ENCODE results near the gene KLHL21.
A peak's percentile ranks its signal among the peaks of the same experiment; 100 is the strongest.
"Not testable (repeated sequence)": the region's sequence is repeated elsewhere in the genome, so short reads cannot be mapped to it uniquely, and the experiment has no call there.

The KLHL21 gene

DNA sequence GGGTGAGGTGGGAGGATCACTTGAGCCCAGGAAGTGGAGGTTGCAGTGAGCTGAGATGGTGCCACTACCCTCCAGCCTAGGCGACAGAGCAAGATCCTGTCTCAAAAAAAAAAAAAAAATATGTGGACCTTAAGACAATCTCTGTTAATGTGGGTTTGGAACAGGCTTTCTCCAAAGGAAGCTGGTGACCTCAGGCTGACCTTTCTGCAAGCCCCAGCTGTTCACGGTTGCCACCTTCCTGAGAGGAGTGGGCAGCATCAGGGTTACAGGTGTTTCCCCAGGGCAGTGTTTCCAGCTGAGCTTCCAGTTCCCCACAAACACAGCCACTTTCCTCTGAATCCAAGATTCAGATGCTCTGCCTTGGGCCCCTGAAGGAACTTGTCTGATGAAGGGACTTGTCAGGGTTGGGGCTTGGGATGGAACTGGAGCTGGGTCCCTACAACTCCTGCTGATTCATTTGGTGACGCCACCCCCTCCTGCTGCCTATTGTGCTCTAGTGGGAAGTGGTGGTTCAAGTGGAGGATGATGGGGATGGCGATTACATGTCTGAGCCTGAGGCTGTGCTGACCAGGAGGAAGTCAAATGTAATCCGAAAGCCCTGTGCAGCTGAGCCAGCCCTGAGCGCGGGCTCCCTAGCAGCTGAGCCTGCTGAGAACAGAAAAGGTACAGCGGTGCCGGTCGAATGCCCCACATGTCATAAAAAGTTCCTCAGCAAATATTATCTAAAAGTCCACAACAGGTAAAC lies 20.9 kb downstream of the KLHL21 start:
- no peak for DNase-seq

DNA sequence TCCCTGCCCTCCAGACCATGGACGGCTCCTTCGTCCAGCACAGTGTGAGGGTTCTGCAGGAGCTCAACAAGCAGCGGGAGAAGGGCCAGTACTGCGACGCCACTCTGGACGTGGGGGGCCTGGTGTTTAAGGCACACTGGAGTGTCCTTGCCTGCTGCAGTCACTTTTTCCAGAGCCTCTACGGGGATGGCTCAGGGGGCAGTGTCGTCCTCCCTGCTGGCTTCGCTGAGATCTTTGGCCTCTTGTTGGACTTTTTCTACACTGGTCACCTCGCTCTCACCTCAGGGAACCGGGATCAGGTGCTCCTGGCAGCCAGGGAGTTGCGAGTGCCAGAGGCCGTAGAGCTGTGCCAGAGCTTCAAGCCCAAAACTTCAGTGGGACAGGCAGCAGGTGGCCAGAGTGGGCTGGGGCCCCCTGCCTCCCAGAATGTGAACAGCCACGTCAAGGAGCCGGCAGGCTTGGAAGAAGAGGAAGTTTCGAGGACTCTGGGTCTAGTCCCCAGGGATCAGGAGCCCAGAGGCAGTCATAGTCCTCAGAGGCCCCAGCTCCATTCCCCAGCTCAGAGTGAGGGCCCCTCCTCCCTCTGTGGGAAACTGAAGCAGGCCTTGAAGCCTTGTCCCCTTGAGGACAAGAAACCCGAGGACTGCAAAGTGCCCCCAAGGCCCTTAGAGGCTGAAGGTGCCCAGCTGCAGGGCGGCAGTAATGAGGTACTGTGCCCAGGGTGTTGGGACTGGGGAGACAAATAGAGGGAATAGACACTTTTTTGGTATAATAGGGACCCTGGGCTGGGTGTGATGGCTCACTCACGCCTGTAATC lies 21.9 kb downstream of the KLHL21 start:
- DNase-seq, result no peak

DNA sequence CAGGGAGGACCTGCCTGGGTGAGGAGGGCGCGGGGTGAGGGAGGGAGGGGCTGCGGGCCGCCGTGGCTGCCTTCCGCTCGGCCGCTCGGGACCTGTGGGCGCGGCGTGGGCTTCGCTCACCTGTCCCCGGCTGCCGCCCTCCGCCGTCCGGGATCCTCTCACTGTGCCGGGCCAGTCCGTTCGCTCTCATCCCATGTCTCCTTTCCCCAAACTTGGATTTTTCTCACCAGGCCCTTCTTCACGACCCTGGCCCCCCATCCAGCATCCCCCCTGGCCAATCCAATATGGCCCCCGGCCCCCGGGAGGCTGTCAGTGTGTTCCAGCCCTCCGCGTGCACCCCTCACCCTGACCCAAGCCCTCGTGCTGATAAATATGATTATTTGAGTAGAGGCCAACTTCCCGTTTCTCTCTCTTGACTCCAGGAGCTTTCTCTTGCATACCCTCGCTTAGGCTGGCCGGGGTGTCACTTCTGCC lies 22.5 kb downstream of the KLHL21 start:
- no peak for DNase-seq

DNA sequence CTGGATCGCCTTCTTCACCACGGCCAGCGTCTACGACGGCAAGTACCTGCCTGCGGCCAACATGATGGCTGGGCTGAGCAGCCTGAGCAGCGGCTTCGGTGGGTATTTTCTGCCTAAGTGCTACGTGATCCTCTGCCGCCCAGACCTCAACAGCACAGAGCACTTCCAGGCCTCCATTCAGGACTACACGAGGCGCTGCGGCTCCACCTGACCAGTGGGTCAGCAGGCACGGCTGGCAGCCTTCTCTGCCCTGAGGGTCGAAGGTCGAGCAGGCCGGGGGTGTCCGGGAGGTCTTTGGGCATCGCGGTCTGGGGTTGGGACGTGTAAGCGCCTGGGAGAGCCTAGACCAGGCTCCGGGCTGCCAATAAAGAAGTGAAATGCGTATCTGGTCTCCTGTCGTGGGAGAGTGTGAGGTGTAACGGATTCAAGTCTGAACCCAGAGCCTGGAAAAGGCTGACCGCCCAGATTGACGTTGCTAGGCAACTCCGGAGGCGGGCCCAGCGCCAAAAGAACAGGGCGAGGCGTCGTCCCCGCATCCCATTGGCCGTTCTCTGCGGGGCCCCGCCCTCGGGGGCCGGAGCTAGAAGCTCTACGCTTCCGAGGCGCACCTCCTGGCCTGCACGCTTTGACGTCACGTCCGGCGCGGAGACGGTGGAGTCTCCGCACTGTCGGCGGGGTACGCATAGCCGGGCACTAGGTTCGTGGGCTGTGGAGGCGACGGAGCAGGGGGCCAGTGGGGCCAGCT lies 23.1 kb downstream of the KLHL21 start, which contains the start of gene ZBTB48:
Gene ZBTB48, plus strand, starts transcription at position 621 of the 745 bp plus-strand sequence. CDS start 616 bp downstream, outside the sequence.
- peak; percentile 97 for DNase-seq

DNA sequence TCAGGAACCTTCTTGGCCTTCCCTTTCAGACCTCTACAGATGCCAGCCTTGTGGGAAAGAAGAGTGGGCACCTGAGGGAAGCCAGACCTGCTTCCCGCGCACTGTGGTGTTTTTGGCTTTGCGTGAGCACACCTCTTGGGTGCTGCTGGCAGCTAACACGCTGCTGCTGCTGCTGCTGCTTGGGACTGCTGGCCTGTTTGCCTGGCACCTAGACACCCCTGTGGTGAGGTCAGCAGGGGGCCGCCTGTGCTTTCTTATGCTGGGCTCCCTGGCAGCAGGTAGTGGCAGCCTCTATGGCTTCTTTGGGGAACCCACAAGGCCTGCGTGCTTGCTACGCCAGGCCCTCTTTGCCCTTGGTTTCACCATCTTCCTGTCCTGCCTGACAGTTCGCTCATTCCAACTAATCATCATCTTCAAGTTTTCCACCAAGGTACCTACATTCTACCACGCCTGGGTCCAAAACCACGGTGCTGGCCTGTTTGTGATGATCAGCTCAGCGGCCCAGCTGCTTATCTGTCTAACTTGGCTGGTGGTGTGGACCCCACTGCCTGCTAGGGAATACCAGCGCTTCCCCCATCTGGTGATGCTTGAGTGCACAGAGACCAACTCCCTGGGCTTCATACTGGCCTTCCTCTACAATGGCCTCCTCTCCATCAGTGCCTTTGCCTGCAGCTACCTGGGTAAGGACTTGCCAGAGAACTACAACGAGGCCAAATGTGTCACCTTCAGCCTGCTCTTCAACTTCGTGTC lies 23.9 kb downstream of the KLHL21 start:
- DNase-seq, result peak; percentile 7

DNA sequence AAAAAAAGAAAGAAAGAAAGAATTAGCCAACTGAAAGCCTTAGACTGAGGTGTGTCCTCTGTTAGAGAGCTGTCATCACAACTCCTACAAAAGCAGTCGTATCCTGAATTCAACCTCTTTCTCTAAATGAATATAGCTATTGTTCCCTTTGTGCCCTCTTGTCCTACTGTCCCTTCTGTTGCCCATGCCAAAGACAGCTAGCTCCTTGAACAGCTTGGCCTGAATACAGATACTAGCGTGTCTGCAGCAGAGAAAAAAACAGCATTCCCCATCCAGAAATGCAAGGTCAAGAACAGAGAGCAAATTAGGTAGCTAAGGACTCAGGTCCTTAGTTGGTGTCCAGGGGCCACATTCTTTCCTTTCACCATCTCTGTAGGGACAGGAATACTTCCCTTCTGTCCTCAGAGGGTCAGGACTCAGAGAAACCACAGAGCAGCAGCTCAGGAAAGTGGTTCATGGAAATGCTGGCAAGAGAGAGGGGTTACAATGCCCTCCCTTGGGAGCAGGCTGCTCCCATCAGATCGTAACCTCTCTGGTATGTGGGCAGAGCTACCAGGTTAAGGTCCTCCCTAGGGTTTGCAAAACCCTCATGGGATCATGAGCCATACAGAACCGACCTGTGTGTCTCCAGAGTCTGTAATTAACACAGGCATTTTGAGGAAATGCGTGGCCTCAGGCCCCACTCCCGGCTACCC lies 24.7 kb downstream of the KLHL21 start:
- DNase-seq, result no peak

DNA sequence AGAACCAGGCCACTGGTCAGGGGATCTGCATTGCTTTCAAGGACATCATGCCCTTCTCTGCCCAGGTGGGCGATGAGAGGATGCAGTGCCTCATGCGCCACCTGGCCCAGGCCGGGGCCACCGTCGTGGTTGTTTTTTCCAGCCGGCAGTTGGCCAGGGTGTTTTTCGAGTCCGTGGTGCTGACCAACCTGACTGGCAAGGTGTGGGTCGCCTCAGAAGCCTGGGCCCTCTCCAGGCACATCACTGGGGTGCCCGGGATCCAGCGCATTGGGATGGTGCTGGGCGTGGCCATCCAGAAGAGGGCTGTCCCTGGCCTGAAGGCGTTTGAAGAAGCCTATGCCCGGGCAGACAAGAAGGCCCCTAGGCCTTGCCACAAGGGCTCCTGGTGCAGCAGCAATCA lies 27.9 kb downstream of the KLHL21 start:
- no peak for DNase-seq

DNA sequence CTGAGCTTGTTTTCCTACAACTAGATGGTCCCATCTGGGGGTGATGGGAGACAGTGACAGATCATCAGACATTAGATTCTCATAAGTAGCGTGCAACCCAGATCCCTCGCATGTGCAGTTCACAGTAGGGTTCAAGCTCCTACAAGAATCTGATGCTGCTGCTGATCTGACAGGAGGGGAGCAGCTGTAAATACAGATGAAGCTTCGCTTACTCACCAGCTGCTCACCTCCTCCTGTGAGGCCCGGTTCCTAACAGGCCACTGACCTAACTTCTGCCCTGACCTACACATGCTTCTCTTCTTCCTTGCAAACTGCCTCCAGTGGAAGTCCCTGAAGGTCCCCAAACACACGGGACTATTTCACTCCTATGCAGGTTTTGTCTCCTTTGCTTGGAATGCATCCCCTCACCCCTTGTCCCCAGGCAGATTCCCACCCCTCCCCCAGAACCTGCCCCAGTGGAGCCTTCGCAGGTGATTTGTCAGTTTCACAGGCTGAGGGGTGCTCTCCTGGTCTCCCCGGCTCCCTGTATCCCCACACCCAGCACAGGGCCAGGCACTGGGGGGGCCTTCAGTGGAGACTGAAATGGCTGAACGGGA lies 28.5 kb downstream of the KLHL21 start:
- DNase-seq, result no peak

DNA sequence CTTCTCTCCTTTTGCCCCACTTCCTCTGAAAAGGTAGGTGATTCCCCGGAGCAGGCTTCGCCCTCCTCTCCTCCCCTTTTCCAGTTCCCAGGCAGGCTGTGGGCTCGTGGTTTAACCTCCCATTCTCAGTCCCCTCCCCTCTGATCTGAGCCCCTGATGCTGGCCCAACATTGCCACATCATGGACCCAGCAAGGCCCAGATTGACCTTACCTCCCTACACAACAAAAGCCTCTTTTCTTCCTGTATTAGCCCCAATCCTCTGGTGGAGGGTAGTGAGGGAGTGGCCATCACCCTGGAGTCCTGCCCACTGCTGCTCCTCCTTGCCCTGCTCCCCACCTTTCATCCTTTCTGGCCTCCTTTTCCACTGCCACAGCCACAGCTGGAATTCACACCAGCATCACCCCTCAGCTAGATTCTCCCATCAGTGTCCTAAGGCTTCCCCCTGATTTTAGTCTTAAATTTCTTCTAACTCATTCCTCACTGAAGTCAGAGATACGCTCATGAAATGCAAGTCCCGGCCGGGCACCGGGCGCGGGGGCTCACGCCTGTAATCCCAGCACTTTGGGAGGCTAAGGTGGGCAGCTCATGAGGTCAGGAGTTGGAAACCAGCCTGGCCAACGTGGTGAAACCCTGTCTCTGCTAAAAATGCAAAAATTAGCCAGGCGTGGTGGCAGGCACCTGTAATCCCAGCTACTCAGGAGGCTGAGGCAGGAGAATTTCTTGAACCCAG lies 29.9 kb downstream of the KLHL21 start:
- no peak for DNase-seq

DNA sequence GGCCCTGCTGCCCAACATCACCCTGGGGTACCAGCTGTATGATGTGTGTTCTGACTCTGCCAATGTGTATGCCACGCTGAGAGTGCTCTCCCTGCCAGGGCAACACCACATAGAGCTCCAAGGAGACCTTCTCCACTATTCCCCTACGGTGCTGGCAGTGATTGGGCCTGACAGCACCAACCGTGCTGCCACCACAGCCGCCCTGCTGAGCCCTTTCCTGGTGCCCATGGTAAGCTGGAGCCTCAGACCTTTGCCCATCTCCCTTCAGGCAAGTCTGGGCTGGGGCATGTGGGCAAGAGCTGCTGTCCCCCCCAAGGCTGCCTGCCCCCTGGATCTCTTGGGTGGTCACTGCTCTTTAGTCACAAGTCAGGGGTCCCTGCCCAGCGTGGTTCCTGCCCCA lies 31.7 kb downstream of the KLHL21 start:
- DNase-seq, result no peak

DNA sequence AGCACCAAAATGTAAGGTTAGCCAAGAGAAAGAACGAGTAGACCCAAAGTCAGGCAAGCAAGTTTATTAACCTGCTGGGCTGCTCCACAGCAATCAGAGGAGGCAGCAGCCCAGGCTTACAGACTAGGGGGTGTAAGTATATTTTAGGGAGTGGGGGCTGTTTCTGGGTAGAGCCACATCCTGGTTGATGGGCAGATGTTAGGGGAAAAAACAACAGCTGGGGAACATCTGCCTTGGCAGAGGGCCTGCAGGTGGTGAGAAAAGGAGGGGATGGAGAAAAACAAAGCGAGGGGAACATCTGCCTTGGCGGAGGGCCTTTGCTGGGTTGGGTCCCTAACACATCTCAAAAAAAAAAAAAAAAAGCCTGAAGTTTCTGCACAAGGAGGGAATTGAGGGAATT lies 32.6 kb downstream of the KLHL21 start:
- DNase-seq, result no peak

DNA sequence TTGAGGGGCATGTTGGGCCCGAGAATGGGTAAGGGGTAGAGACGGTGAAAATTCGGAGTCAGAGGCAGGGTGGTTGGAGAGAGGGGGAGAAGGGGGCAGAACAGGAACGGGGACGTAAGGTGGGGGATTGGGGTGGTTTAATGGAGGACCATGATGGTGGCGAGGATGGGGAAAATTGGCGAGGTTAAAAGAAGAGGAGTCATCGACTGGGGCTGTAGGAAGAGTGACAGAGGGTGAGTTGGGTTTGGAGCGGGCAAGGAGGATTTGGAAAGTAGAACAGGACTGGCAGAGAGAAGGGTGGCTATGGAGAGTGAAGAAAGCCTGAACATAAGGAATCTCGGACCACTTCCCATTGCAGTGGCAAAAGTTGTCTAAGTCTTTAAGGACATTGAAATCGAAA lies 33.6 kb downstream of the KLHL21 start:
- DNase-seq, result no peak

DNA sequence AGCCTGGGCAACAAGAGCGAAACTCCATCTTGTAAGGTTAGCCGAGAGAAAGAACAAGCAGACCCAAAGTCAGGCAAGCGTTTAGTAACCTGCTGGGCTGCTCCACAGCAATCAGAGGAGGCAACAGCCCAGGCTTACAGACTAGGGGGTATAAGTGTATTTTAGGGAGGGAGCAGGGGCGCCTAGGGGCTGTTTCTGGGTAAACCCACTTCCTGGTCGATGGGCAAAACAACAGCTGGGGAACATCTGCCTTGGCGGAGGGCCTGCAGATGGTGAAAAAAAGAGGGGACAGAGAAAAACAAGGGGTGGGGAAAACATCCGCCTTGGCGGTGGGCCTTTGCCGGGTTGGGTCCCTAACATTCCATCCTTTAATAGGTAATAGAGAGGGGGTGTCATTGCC lies 42.4 kb downstream of the KLHL21 start:
- no peak for DNase-seq

DNA sequence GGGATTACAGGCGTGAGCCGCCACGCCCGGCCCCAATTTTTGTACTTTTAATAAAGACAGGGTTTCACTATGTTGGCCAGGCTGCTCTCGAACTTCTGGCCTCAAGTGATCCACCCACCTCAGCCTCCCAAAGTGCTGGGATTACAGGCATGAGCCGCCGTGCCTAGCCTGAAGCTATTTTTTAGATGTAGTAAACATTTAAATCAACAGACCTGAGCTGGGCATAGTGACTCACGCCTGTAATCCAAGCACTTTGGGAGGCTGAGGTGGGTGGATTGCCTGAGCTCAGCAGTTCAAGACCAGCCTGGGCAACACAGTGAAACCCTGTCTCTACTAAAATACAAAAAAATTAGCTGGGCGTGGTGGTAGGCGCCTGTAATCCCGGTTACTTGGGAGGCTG lies 43.5 kb downstream of the KLHL21 start:
- not testable (repeated sequence) for DNase-seq

DNA sequence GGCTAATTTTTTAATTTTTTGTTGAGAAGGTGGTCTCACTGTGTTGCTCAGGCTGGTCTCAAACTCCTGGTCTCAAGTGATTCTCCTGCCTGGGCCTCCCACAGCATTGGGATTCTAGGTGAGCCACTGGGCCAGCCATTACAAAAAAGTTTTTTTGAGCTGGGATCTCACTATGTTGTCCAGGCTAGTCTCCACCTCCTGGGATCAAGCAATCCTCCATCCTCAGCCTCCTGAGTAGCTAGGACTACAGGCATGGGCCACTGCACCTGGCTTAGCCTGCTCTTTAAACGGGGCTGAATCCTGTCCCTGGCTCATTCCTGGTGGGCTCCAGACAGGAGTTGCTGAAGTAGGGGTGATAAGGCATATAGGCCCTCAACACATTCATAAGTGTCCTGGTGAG lies 45.1 kb downstream of the KLHL21 start:
- DNase-seq, result no peak

DNA sequence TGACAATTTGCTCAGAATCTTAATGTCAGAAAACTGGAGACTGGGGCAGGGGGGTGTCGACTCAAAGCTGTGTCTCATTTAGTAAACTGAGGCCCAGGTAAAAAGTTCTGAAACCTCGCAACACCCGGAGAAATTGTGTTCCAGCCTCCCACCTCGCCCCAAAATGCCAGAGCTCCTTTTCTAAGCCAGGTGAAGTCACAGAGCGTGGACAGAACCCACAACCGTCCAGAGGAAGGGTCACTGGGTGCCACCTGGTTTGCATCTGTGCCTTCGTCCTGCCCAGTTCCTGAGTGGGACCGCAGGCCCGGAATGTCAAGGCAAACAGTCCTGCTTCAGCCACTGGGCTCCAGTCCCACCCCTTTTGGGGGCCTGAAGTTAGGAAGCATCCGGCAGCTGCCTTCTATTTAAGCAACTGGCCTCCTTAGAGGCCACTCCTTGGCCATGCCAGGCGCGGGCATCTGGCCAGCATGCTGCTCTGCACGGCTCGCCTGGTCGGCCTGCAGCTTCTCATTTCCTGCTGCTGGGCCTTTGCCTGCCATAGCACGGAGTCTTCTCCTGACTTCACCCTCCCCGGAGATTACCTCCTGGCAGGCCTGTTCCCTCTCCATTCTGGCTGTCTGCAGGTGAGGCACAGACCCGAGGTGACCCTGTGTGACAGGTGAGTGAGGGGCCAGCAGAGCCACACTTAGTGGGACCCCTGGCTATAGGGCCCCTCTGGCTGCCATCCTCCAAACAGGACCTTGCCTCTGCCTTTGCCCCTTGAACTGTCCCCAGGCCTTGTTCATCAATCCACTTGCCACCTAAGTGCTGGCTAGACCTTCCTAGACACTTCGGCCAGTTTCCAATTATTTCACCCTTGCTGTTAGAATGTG lies 47.5 kb downstream of the KLHL21 start, which contains the start of gene TAS1R1:
Gene TAS1R1, plus strand, starts transcription at position 401 of the 872 bp plus-strand sequence. Its CDS starts 67 bp downstream, at position 468.
- peak; percentile 11 for DNase-seq

DNA sequence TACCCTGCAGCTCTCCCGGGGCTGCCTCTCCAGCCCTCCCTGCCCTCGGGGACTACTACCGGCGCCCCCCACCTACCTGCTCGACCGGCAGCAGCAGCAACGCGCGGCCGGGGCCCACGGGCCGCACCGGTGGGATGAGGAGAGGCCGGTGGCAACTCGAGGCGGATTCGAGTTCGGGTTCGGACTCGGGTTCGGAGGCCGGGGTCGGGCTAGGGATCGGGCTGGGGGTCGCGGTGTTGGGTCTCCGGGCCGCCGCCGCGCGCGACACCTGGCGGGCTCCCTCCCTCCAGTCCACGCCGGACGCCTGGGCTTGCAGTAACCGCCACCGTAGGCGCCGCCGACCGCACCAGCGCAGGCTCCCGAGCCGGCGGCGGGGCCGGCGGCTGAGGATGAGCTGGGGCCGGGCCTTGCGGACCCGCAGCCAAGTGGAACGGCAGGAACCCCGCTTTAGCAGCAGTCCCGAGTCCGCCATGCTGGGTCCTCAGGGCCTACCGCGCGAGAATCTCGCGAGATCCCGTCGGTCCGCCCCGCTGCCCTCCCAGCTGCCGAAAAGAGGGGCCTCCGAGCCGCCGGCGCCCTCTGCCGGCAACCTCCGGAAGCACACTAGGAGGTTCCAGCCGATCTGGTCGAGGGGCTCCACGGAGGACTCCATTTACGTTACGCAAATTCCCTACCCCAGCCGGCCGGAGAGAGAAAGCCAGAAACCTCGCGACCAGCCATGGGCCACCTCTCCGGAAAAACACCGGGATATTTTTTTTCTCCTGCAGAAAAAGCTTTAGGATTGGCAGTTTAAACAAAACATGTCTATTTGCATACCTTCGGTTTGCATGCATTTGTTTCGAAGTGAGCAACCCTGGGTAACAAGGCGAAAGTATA lies 48.4 kb downstream of the KLHL21 start, which contains the start of gene NOL9:
Gene NOL9, minus strand, starts transcription at position 483 of the 876 bp plus-strand sequence. Its CDS starts 11 bp downstream, at position 472.
- peak; percentile 97 for DNase-seq

DNA sequence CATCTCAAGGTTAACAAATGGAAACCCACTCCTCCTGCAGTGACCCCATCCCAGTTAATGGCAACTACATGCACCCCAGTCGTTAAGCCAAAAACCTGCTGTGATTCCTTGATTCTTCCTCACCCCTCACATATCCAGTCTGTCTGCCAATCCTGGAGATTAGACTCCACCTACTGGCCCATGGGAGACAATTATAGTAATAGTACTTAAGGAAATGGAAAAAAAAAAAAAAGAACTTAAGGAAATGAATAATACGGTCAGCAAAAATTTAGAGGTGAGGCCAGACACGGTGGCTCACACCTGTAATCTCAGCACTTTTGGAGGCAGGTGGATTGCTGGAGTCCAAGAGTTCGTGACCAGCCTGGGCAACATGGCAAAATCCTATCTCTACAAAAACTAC lies 55.4 kb downstream of the KLHL21 start:
- no peak for DNase-seq

All from retina (tissue), 1 donor.